Measurements from ENCODE around the gene NISCH.
"Not testable (repeated sequence)": the region's sequence is repeated elsewhere in the genome, so short reads cannot be mapped to it uniquely, and the experiment has no call there.

The NISCH gene

GRCh38 chr3:52515192-52515591, 59.8 kb downstream of the NISCH start:
- no peak for DNase-seq

- no peak for DNase-seq
Measured at GRCh38 chr3:52516509-52517195, 61.2 kb downstream of the NISCH start.

GRCh38 chr3:52517796-52518722, 62.7 kb downstream of the NISCH start:
- DNase-seq, result no peak

GRCh38 chr3:52518723-52519444, 63.5 kb downstream of the NISCH start:
- DNase-seq, result no peak

DNA sequence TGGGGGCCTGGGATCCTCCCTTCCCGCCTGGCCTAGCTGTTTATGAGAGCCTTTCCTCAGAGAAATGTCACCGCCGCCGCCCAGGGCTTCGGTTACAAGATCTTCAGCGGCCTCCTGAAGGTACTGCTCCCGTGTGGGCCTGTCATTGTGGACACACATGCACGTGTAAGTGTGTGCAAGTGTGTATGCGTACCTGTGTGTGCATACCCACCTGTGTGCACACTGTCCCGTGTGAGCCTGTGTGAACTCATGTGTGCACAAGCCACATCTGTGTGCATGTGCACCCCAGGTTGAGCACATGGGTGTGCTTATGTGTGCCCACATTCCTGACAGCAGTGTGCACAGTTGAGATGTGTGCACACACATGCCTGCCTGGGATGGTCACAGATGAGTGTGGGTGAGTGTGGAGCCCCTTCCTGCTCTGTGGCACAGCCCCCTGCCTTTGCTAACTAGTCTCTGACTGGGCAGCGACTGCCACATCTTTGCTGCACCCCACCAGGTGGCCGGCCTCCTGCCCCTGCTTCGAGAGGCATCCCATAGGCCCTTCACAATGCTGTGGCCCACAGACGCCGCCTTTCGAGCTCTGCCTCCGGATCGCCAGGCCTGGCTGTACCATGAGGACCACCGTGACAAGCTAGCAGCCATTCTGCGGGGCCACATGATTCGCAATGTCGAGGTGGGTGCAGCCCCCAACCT, 64.2 kb downstream of the NISCH start:
- DNase-seq, result no peak

- DNase-seq, result no peak
Measured at GRCh38 chr3:52520141-52520667, 64.8 kb downstream of the NISCH start.

DNA sequence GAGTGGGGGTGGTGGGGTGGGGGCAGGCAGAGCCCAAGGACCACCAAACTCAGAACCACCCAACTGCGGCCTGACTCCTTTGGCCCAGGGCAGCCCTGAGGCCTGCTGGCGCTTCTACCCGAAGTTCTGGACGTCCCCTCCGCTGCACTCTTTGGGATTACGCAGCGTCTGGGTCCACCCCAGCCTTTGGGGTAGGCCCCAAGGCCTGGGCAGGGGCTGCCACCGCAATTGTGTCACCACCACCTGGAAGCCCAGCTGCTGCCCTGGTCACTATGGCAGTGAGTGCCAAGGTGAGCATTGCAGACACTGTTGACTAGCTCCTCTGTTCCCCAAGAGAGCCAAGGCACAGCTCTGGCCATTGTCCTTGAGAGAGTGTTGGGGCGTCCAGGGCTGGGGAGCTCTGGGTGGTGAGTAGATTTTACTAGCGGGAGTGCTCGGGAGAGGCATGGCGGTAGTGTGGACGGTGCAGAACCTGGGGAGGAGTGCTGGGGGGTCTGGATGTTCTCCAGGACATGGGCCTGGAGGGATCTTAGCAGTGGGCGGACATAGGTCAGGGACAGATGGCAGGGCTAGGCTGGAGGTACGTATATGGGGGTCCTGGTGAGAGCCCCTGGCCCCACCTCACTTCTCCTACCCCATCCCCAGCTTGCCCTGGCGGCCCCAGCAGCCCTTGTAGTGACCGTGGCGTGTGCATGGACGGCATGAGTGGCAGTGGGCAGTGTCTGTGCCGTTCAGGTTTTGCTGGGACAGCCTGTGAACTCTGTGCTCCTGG, 65.5 kb downstream of the NISCH start:
- no peak for DNase-seq

- no peak for DNase-seq
Measured at GRCh38 chr3:52521488-52521824, 66.1 kb downstream of the NISCH start.

DNA sequence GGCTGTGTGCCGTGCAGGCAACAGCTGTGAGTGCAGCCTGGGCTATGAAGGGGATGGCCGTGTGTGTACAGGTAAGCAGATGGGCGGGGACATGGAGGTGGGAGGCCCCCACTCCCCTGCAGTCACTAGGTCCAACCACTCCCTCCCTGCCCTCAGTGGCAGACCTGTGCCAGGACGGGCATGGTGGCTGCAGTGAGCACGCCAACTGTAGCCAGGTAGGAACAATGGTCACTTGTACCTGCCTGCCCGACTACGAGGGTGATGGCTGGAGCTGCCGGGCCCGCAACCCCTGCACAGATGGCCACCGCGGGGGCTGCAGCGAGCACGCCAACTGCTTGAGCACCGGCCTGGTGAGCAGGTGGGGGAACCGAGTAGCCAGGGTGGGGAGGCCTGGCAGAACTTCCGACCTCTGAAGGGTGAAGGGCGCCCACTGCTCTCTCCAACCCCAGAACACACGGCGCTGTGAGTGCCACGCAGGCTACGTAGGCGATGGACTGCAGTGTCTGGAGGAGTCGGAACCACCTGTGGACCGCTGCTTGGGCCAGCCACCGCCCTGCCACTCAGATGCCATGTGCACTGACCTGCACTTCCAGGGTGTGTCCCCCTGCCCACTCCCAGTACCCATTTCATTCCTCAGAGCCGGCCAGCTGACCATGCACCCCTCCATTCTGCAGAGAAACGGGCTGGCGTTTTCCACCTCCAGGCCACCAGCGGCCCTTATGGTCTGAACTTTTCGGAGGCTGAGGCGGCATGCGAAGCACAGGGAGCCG, 66.7 kb downstream of the NISCH start:
- no peak for DNase-seq

DNA sequence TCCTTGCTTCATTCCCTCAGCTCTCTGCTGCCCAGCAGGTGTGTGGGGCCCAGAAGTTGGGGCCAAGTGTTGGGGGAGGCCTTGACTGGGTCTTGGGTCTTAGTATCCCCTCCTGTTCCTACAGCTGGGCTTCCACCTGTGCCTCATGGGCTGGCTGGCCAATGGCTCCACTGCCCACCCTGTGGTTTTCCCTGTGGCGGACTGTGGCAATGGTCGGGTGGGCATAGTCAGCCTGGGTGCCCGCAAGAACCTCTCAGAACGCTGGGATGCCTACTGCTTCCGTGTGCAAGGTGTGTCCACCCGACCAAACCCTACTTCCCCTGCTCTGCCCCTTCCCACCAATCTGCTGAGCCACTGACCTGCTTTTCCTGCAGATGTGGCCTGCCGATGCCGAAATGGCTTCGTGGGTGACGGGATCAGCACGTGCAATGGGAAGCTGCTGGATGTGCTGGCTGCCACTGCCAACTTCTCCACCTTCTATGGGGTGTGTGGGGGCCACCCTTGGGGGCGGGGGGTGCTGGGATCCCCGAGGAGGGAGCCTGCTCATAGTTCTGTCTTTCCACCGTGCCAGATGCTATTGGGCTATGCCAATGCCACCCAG, 67.3 kb downstream of the NISCH start:
- no peak for DNase-seq

DNA sequence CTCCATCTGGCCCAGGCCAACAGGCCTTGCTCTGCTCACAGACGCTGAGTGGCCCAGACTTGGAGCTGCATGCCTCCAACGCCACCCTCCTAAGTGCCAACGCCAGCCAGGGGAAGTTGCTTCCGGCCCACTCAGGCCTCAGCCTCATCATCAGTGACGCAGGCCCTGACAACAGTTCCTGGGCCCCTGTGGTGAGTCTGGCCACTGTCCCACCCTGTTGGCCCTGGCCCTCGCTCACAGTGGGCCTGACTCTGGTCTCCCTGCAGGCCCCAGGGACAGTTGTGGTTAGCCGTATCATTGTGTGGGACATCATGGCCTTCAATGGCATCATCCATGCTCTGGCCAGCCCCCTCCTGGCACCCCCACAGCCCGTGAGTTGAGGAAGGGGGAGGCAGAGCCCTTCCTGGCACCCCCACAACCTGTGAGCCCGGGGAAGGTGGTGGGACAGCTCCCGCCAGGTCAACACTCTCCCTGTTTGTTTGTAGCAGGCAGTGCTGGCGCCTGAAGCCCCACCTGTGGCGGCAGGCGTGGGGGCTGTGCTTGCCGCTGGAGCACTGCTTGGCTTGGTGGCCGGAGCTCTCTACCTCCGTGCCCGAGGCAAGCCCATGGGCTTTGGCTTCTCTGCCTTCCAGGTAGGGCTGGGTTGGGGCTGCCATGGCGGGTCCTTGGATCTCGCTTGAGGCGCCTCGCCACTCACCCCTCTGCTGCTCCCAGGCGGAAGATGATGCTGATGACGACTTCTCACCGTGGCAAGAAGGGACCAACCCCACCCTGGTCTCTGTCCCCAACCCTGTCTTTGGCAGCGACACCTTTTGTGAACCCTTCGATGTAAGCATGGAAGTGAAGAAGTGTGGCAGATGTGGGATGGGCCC, 68.2 kb downstream of the NISCH start:
- DNase-seq, result no peak

GRCh38 chr3:52524258-52524751, 68.9 kb downstream of the NISCH start:
- no peak for DNase-seq

DNA sequence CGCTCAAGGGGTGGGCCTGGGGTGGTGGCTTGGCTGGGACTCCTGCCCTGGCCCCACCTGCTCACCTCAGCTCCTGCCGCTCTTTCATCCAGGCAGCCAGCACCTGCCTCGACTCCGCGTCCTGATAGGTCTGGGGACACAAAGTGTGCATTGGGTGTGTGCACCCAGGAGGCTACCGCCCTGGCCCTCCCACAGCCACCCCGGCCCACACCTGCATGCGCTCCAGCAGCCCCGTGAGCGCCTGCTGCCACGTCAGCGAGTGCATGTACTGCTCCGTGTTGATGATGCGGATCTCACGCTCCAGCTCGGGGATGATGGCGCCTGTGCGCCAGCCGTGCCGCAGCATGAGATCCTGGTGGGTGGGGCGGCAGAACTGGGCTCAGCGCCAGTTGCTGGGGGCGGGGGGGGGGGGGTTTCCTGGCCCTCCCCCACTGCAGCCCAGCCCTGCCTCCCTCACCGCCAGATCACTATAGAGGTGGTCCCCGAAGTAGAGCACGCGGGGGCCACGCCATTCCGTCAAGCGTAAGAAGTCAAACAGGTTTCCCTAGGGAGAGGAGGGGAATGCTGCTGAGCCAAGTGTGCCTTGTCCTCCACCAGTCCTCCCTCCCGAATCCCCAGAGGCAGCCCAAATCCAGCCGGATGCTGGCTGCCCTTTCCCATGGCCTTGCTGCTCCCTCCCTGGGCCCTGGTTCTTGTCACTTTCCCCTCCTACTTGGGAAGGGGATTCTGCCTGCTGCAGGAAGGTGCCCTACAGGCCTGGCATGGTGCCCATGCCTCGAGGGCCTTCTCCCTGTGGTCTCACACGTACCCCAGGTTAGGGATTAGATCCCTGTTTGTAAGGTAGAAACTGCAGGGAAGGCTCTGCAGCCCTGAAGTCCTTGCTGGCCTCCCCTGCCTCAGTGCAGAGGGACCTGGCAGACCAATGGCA, 69.6 kb downstream of the NISCH start:
- DNase-seq, result no peak

- DNase-seq, result no peak
Measured at GRCh38 chr3:52525680-52526561, 70.5 kb downstream of the NISCH start.

DNA sequence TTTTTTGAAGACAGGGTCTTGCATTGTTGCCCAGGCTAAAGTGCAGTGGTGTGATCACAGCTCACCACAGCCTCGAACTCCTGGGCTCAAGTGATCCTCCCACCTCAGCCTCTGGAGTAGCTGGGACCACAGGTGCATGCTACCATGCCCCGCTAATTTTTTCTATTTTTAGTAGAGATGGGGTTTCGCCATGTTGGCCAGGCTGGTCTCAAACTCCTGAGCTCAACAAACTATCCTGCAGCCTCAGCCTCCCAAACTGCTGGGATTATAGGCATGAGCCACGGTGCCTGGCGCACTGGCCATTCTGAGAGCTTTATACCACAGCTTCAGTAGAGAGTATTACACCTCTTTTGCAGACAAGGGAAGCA, 71.3 kb downstream of the NISCH start:
- not testable (repeated sequence) for DNase-seq

- DNase-seq, result no peak
Measured at GRCh38 chr3:52527039-52527731, 71.8 kb downstream of the NISCH start.
